Medulla oblongata (tissue), 1 donor: Measurements from ENCODE around the gene SPPL3.
A peak's percentile ranks its signal among the peaks of the same experiment; 100 is the strongest.

Experiments
- DNase-seq: peaks from one replicate; pipeline ENCODE4 v3.0.0-alpha.2; 2015; ENCODE audit errors: extremely low spot score

Gene SPPL3

DNA sequence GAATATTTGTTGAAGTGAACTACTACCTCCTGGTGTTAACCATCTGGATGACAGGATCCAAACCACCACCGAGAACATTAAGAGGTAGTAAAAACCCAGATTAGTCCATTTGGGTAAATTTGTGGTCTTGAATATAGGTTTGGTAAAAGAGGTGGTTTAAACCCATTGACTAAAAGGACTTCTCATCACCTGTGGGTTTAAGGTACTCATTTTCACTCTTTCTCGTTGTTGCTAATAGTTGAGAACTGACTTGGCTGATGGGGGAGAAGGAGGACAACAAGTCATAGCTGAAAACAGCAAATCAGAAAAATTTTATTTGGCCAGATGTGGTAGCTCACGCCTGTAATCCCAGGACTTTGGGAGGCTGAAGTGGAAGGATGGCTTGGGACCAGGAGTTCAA is 119.4 kb downstream of the SPPL3 start:
- DNase-seq = no peak

- DNase-seq = no peak
Observed at GRCh38 chr12:120783197-120783596, 121.0 kb downstream of the SPPL3 start.

DNA sequence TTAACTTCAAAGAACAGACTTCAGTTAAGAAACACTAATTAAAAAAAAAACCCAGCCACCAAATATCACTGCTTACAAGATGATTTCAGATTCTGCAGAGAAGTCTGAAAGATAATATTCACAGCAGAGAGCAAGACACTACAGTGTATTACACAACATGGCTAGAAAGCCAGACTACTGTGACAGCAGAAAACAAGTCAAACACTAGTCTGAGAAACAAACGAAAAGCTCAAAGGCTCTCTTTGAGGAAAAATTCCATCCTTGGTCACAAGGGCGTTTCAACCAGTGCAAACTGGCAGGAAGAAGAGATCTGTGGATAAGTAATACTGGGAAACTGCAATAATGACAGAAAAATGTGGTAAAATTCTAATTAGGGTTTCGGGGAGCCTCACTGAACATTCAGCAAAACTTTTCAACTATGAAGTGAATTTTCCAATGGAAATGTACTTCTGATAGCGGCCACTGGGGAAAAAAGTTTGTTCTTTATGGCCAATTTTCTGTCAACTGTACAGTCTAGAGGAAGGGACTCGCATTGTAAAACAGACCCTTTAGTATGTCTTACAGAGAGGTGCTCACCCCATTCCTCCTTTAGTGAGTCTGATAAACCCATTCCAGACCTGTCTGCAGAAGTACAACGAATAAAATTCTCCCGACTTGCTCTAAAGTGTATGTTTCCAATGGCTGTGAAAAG is 128.2 kb downstream of the SPPL3 start:
- peak; percentile 84 for DNase-seq

DNA sequence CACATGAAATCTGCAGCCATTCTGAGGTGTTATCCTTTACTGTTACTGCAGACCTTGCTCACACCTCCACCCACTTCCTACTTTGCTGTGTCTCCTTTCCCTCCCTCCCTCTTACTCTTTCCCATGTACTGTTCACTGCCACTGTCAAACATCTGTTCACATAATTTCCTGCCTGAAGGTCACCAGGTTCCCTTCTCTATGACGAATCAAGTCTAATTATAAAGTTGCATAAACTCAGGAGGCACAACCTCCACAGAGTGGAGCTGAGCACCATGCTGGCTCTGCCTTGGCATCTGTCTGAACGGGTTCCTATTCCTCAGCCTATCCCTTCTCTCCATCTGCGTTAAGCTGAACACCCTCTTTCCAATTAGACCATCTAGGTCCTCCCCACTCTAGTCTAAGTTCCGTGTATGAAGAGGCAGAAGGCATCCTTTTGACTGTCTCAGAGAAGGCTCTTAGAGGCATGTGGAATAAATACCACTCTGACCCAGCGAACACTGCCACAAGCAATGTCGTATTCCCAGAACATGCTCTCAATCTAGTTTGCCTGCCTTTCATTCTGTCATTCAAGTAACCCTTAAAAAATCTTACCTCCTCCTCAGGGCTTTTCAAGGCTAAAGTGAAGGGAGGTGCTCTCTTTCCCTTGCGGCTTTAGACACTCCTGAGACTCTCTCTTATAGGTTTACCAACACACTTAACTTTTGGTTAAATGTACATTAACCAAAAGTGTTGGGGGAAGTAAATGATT is 129.8 kb downstream of the SPPL3 start:
- no peak for DNase-seq

GRCh38 chr12:120771097-120771496 is 133.1 kb downstream of the SPPL3 start:
- no peak for DNase-seq

- no peak for DNase-seq
Observed at GRCh38 chr12:120767071-120768024, 136.8 kb downstream of the SPPL3 start.

- no peak for DNase-seq
Observed at GRCh38 chr12:120766566-120766965, 137.6 kb downstream of the SPPL3 start.

DNA sequence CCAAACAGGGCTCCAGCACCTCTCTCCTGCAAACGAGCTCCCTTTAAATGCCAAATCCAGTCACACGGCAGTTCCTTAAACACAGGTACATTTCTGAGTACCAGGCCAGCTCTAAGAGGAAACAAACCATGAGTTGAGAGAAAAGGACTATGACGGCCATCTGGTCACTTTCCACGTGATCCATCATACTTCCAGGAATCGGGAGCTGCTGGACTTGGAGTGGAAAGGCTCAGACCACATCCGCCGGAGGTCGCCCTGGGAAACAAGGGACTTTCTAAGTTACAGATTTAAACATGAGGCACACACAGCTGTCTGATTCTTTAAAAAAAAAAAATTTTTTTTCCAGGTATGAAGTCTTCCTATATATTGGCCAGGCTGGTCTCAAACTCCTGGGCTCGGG is 139.3 kb downstream of the SPPL3 start:
- no peak for DNase-seq

- DNase-seq = no peak
Observed at GRCh38 chr12:120763250-120763649, 140.9 kb downstream of the SPPL3 start.

DNA sequence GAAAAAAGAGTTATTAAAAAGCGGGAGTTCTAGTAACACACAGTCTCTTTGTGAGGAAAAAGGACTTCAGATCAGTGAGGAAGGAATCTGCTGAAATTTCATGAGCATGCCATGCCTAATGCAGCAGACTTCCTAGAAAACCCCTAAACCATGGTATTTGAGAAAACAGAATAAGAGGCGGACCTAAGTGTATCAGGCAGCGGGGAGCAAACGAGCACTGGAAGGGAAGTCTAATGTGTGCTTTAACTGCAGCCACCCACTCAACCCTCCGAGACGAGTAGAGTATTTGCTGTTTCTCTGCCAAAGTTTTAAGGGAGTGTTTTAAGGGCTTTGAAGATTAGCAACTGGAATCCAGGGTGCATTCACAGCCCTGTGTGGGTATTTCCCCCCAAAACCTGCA is 142.1 kb downstream of the SPPL3 start:
- no peak for DNase-seq

DNA sequence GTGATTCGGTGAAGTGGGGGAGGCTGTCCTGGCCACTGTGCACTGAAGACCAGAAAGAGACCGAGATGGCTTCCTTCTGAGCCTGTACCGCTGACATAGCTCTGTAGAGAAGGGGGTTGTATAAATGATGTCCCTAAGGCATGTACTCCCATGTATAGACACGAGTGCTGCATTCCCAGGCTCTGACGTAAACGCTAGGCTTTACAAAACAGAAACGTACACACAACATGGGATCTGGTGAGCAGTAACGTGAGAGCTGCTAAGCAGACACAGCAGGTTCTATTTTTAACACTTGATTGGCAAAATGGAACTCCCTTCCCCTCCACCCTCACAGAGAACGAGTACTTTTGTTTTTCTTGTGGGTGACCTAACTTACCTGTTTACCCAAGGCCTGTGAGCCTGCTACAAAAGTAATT is 142.6 kb downstream of the SPPL3 start:
- no peak for DNase-seq

- no peak for DNase-seq
Observed at GRCh38 chr12:120760349-120761254, 143.6 kb downstream of the SPPL3 start.

DNA sequence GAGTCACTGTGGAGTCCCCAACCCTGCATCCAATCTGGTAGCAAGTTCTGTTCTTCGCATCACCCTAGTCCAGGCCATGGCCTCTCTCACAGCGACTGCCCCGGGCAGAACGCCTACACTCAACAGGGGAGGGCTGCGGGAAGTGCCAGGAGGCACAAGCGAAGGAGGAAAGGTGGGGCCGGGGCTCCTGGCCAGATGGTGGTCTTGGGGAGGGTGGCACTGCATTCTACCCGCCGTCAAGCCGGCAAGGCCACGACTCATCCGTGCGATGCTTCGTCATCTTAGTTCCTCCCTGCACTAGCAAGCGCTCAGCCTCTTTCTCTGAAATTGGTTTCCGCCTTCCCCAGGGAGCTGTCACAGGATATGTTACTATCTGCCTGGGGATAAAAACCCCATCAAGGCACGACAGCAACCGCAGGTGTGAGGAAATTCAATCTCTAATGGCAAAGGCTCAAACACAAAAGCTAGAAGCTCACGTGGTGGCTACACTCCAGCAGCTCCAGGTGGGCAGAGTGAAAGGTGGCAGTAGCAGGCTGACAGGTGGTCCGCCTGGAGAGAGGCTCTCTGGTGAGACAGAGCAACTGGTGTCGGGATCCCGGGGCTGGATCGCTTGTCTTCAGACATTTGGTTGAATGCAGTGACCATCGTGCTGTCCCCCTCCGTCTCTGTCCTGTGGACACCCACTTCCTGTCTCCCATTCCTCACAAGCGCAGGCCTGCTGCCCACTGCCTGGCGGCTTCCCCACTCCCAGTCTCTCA is 144.4 kb downstream of the SPPL3 start:
- no peak for DNase-seq

GRCh38 chr12:120758798-120759590 is 145.2 kb downstream of the SPPL3 start:
- no peak for DNase-seq

- DNase-seq = no peak
Observed at GRCh38 chr12:120757949-120758348, 146.2 kb downstream of the SPPL3 start.

DNA sequence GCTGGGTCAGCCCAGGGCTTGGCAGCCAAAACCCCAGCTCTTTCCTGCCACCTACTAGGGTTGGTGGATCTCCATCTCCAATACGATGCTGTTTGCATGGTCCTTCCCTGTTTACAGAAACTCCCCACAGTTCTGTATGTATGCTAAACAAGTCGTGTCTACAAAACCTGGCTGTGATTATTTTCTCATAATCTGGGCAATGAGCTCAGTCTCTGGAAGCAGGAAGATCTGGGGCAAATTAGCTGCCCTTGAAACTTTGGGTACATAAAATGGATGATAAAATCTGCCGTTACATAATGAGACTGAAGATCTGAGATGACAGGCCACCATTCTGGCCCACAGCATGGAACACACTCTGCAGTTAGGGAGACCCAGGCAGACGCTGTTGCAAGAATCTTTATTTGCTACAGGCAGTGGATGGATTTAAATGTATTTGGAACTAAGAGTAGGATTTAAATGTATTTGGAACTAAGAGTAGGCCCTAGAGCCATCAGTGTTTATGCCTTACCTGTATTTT is 146.9 kb downstream of the SPPL3 start:
- no peak for DNase-seq

DNA sequence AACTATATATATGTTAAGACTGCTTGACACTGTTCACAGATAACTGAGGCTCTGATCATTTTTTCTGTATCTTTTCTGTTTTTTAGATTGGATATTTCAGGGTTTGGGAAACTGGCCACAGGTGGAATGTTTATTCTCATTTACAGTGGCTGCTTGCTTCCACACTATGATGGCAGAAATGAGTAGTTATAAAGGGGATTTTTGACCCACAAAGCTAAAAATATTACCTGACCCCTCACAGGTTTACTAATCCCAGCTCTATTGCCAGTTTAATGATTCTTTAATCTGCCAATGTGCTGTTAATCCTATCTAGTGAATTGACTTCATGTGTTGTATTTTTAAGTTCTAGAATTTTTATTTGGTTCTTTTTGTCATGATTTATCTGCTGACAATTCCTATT is 148.9 kb downstream of the SPPL3 start:
- DNase-seq = no peak

- DNase-seq = no peak
Observed at GRCh38 chr12:120754792-120755191, 149.4 kb downstream of the SPPL3 start.

DNA sequence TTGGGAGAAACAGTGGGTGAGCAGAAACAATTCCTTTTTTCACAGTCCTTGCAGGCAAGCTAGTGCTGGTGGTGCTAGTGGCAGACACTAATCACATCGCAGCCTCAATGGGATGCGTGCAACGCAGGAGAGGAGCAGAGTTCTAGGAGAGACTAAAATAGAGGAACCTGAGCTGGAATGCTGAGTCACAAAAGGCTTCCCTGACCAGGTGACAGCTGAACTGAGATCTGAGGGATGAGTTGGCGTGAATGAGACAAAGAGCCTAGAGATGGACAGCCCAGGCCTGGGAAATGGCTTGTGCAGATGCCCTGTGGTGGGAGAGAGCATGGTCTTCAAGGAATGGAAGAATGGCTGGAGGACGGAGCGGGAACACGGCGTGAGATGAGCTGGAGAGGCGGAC is 152.8 kb downstream of the SPPL3 start:
- no peak for DNase-seq
